GM21723 (cell line): ENCODE results near the gene CLEC4F.

Experiments used
- ATAC-seq: cut with Tn5 transposase; IDR thresholded peaks from one replicate; pipeline ENCODE4 v1.9.1; 2021; ENCODE audit warnings: mild to moderate bottlenecking, moderate library complexity; ENCODE audit not compliant: unreplicated experiment

The CLEC4F gene

DNA sequence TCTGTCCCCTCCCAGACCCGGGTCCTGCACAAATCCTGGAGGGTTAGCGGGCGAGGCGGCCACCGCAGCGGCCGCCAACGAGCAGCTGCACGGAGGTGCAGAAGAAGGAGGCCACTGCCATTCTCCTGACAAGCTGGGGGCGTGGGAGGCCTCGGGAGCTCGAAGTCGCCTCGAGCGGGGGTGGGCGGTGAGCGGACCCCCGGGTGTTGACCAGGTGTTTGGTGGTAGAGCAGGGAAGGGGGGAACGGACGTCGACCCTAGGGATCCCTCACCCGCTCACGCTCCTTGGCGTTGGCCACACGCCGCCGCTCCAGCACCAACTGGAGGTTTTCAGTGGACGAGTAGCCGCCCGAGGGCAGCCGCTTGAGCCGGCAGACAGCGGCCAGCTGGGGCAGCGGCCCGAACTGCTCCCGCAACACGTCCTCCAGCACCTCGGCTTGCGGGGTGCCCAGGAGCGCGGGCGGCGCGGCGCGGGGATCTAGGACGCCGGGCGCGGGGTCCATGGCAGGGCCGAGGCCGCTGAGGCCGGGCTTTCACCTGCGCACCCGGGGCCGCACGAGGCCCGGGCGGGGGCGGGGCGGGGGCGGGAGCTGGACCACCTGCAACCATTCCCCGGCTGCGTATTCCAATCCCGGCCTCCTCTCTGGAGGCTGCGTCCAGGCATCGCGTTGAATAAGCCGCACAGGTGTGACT is 30.1 kb downstream of the CLEC4F start, which contains the start of gene FIGLA:
FIGLA (minus strand) TSS at position 508 of the 693 bp plus-strand sequence; CDS start at position 503, 5 bp downstream.
- no peak for ATAC-seq

DNA sequence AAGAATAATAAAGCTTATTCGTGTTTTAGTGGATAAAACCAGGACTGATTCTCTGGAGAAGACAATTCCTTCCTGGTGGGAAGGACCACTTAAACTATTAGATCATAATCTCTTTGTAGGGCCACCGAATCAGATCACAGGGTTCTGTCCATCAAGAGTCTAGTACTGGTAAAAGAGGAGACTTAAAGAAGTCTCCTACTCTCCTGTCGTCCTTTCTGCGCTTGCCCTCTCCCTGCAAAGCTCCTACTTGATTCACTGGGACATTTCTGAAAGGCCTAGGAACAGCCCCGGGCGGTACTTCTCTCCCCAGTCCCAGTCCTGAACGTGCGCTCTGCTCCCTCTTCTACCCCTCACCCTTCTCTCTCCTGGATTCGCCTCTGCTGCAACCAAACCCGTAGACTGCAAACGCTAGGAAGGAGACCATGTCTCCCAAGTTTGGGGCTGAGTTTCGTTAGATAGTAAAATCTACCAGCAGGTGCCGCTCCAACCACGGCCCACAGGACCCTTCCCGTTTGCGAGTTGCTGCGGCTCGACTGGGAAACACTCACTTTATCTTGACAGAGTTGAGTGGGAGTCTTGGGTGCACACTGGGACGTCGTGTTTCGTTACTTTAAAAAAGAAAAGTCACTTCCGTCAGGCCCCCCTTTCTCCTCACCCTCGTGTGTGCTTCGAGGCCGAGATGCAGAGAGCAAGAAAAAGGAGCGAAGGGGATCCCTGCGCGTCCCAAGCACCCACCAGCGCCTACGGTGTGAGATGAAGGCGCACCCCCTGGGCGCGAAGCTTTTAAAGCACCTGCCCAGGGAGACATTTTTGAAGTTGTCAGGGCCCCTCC is 30.9 kb downstream of the CLEC4F start:
- no peak for ATAC-seq

DNA sequence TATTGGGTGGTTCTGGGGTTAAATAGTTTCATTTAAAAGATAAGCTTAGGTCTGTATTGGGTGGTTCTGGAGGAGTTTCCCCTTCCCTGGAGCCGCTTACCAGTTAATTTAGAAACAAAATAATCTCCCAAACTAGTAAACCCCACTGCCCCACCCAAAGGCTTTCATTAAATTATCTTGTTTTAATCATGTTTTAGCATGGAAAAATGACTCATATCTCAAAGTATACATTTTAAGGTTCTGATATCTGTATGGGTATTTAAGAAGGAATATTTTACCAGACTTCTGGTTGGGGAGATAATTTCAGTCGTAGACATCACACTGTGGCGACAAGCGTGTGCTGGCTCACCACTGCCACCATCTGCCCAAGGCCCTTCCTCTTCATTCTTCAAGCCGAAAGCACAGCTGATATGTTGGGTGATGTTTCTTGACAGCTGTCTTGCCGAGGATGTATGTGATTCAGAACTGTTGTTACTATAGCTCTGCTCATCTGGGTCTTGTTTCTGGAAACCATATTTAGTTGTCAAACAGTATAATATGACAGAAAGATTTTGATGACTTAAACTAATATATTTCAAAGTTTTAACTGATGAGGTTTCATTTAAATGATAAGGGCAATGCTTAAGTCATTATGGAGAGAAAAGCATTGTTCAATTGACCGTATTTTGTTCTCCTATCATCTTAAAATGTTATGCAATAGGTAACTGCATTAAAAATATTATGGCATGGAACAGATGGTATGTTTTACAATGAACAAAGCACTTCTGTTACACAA is 35.1 kb downstream of the CLEC4F start:
- ATAC-seq, result no peak

DNA sequence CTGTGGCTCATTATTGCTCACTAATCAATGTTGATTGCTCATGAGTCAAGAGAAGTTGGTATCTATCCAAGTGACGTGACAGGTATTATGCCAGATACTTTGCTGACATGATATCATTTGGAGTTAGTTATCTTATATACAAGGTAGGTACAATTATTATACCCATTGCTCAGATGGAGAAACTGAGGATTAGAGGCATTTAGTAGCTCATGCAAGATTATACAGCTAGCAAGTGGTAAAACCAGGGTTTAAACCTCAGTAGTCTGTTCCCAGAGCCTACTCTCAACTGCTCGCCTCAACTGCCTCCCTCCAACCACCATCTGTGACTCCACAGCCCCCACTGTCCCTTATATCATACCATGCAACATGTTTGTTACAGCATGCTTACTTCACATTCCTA is 36.1 kb downstream of the CLEC4F start:
- no peak for ATAC-seq

DNA sequence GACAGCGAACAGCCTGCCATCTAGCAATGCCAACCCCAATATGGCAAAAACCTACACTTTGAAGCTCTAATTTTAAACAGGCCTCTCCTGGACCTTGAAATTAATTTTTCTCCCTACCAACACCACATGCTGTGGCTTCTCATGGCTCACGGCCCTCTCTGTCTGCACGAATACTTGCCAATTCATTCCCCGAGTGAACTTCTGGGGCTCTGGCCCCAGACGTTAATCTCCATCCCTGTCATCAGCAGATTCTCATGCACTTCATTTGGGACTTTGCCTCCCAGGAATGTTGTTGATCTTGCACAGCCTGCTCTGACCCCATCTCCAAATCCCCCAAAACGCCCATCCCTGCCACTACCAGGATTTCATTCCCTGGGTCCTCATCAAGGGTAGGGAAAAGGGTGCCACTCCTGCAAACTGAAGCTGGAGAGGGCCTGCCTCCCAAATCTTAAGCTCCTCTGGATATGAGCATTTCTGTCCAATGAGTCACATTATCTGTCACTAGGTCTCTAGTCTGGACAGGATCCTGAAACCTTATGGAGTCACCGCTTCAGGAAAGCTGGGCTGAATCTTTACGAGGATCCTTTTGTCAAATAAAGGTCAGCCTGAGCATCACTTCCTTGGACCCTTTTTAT is 40.4 kb downstream of the CLEC4F start:
- no peak for ATAC-seq

DNA sequence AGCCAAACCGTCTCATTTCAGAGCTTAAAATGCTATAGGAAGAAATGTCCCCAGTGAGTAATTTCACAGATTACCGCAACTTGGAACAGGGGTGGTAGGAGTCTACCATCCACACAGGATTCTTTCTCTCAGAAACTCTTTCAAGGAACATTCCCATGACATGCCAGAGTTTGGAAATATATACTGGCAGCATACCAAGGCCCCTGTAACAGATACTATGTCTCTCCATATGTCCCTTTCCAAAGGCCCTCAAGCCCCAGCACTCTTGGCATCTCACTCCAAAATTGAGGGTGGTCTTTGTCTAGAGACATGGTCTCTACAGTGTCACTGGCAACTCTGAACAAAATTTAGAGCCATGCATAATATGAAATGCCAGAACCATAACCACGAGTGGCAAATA is 40.9 kb downstream of the CLEC4F start:
- no peak for ATAC-seq

DNA sequence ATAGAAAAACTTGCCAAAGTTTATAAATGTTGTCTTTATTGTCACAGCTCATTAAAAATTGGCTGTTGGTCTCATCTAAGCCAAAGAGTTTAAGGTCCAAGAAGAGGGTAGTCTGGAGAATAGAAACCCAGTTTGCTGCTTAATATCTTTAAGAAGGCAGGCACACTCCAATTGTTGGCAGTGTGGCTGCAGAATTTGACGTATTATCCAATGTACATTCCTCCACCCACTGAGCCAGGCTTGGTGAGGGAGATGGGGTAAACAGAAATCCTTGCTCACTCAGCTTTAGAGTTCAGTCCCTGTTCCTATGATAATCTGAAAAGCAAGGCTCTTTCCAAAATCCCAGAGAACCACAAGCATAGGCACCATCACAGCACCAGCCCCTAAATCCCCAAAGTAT is 41.7 kb downstream of the CLEC4F start:
- ATAC-seq, result no peak

DNA sequence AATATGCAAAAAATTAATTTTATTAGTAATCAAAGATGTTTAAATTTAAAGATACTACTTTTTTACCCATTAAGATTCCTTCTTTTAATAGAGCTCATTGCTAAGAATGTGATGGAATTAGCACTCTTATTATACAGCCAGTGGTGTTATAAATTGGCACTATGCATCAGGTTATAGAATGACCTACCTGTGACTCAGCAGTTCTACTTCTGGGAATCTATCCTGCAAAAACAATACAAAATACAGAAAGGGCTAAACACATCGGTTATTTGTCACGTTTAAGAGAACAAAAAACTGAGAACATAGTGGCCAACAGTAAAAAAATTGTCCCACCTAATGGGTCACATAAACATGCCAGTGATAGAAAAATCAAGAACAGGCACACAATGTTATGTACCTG is 42.9 kb downstream of the CLEC4F start:
- no peak for ATAC-seq

DNA sequence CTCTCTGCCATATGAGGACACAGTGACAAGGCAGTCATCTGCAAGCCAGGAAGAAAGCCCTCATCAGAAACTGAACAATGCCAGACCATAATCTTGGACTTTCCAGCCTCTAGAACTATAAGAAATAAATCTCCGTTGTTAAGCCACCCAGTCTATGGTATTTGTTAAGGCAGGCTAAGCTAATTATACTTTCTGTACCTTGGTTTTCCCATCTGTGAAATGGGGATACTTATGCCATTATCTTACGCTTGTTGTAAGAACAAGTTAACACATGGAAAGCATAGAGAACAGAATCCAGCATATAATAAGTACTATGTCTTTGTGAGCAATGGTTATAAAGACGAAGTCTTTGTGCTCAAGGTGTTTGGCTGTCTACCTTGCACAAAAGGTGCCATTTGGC is 44.1 kb downstream of the CLEC4F start:
- ATAC-seq, result no peak

DNA sequence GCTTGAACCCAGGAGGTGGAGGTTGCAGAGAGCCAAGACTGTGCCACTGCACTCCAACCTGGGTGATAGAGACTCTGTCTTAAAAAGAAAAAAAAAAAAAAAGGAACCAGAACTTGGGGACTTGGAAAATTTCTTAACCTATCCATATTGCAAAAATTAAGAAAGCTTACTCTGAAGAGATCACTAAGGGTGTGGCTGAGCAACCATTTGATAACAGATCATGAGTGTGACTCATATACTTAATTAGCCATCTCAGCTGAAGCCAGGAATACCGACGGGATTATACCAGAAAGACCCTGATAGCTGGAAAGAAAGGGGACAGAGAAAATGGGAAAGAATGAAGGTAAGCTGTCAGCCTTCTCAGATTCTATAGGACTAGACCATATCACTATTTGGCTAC is 45.3 kb downstream of the CLEC4F start:
- no peak for ATAC-seq

DNA sequence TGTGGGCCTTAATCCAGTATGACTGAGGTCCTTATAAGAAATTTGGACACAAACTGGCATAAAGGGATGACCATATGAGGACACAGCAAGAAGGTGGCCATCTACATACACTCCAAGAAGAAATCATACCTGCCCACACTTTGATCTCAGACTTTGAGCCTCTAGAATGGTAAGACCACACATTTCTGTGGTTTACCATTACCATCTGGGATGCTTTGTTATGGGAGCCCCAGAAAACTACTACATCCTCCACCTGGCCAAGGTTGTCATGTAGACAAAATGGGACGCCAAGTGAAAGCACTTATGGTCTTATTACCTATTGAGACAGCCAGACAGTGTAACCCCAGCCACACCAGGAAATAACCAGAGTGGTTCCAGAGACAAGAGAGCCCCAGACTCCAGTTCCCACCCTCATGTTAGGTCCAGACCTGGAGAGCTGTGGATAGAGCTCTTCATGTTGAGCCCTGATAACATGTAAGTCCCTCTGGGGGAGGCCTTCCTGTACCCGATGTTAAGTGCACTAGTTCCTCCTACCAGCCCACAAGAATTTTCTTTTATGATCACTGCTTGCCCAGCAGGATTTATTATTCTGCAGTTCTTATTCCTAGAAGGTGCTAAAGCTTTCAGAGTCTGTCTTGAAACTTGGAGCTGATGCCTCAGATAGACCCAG is 47.8 kb downstream of the CLEC4F start:
- no peak for ATAC-seq

DNA sequence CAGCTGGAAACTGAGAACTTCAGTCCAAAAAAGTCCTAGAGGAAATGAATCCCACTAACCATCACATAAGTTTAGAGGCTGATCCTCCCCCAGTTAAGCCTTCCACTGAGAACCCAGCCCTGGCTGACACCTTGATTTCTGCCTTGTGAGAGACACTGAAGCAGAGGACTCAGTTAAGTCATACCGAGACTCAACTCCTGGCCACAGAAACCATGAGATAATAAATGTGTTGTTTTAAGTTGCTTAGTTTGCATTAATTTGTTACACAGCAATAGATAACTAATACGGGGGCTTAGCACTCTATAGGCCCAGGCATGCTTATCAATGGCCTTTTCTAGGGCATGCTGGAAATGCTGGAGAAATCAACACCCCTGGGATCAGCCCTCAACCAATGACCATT is 49.0 kb downstream of the CLEC4F start:
- ATAC-seq, result no peak

DNA sequence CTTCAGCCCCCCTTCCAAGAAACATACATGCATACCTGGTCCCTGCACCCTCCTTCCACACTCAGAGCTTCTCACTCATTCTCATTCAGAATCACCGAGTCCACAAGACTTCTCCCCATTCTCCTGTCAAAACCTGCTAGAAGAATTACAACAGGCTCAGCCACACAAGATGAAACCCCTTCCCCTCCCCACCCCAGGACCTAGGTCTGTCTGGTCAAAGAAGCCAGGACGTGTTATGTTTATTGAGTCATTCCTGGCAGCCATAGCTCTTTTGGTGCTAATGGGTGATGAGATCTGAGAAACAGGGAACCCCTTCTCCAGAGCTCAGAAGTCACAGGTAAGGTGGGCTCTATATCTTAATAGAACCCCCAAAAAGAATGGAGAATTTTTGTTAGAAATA is 50.9 kb downstream of the CLEC4F start:
- ATAC-seq, result no peak

DNA sequence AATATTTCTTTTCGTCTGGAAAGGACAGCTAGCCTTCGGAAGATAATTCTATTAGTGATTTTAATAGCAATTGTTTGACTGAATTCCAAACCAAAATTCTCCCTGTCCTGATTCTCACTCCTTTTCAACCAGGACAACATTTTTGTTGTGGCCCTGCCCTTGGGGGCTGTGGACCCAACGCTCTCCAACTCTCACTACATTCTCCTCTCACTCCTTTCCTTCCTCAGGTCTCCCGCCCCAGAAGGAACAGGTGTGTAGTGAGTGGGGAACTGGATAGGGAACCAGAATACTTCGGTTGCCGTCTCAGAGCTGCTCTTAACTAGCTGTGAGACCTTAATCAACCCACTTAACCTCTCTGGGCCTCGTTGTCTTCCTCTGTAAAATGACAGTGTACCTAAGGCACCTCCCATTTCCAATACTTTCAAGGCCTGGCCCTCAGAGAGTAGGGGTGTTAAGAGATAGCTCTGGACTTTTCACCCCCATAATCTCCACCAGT is 51.8 kb downstream of the CLEC4F start:
- no peak for ATAC-seq

DNA sequence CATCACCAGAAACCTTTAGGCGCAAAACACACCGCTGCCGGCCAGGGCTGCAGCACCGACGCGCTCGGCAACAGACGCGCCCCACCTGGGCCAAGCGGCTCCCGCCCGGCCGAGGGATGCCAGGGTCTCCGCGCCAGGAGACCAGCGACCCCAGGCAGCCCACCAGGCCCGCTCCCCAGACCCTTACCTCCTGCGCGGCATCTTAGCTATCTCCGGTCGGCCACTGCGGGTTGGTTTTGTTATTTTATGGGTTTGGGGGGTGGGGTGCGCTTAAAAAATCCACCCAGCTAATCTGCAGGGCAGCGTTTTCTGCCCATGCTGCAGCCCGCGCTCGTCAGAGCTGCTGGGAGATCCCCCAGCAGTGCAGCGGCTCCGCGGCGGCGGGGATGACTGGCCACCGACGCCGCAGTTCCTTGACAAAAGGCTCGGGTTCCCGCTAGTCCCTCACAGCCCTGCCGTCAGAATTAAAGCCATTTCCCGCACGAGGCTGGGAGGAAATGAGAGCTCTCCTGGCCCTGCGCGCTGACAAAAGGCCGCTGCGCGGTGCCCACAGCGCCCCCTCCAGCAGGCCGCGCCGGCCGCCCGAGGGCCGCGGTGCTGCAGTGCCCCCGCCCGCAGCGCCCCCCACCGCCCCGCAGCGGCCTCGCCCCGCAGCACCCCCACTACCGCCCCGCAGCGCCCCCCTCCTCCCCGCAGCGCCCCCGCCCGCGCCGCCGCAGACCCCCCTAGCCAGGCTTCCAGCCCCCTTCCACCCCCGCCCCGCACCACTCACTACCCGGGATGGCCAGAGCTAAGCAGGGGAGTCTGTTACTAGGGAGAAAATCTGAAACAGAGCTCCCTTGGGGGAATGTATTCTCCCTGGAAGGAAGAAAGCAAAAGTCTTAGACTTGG is 52.5 kb downstream of the CLEC4F start, which contains the start of gene ADD2:
ADD2 (minus strand) TSS at position 502 of the 891 bp plus-strand sequence. CDS start 61,792 bp downstream, outside the sequence.
- no peak for ATAC-seq

DNA sequence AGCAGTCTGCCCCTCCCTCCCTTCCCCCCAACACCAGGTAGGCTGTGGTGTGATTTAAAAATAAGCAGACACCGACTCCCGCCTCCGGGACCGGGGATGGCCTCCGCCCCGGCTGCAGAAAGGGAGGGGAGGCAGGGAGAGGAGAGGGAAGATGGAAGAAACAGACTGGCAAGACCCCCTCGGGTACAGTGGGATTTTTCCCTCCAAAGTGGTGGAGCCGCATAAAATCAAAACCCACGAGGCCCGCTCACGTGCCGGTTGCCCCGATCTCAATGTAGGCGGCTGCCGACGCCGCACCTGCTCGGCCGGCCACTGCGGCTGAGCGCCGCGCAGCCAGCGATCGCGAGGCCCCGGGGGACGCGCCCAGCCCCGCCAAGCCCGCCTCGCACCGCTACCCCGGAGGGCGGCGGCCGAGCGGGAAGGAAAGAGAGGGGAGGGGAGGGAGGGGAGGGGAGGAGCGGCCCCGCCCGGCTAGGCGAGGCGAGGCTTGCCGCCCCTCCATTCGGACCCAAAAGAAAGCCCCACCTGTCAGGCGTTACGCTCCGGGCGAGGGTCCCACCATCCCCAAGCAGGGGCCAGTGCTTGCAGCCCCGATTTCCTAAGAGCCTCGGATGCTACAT is 53.2 kb downstream of the CLEC4F start:
- no peak for ATAC-seq

DNA sequence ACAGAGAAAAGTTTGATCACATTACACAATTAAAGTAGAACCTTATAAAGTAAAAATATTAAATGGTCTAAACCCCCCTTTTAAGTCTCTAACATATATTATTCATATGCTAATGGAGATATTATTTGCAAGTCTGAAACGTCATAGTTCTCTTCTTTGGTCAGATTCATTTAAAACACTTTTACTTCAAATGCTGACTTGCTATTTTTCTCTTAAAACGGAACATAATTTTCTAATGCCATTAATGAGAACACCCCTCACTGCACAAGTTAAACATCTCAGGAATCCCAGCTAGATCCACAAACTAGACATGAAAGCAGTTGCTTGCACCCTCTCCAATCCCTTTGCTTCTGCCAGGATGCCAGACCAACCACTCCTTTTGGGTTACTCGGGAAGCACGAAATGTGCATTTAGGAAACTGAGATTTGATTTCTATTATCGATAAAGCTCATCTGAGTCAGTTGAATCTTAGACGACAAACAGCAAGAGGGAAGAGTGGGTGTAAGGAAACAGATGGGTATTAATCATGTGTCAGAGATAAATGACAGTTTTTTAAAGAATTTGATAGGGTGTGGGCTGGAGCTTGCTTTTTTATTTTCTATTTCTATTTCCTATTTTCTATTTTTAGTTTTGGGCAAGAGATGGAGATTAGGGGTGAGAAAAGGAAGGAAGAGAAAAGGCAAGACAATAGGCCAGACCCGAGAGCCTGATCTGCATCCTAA is 53.9 kb downstream of the CLEC4F start:
- ATAC-seq, result no peak

DNA sequence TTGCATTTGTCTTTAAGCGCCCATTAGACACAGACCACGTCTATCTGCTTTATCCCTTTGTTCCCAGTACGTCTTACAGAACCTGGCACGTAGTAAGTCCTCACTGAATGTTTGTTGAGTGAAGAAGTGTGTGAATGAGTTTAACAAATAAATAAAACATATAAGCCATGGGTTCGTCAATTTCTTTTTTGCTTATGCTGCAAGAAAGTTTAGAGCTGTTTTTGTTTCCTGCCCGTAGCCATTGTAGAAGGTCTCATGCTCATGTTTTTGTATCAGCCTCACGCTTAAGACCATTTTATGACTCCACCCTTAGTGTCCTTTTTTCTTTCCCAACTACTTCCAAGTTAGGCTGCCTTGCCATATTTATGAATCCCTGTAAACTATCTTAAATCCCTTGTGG is 54.9 kb downstream of the CLEC4F start:
- no peak for ATAC-seq
